Muscle of leg (tissue), 11 donors: ENCODE results near the gene ERF. TPM values are rescaled to one million over a fixed set of nuclear protein-coding genes. Genes with fewer than 3 reads are reported as not detected.

Experiments
- DNase-seq: peaks from one replicate; pipeline ENCODE4 v3.0.0; 2013
- H3K27ac ChIP-seq: one replicate; pipeline ENCODE4 v1.5.1; 2013; ENCODE audit warnings: mild to moderate bottlenecking, low read length, control low read depth
- H3K27me3 ChIP-seq: one replicate; pipeline ENCODE4 v1.6.1; 2013; ENCODE audit warnings: low read length; ENCODE audit not compliant: control insufficient read depth, insufficient read depth
- H3K36me3 ChIP-seq: one replicate; pipeline ENCODE4 v1.6.1; 2013; ENCODE audit warnings: low read length; ENCODE audit not compliant: control insufficient read depth, insufficient read depth
- H3K4me1 ChIP-seq: one replicate; pipeline ENCODE4 v1.6.1; 2013; ENCODE audit warnings: low read length; ENCODE audit not compliant: control insufficient read depth, insufficient read depth
- H3K4me3 ChIP-seq: one replicate; pipeline ENCODE4 v1.5.1; 2013; ENCODE audit warnings: low read length, control low read depth
- H3K9me3 ChIP-seq: replicated peaks from 2 replicates; pipeline ENCODE4 v1.6.1; 2013; ENCODE audit warnings: low read depth, low read length; ENCODE audit not compliant: control insufficient read depth
- WGBS: methylation state at CpG from one replicate; pipeline ENCODE4 v1.1.5; 2013; ENCODE audit warnings: missing lambda C conversion rate; ENCODE audit not compliant: insufficient coverage; 5-methylcytosine and 5-hydroxymethylcytosine counted together
- polyA plus RNA-seq, 8 donors: library from polyadenylated mRNA; unstranded; fragments of 120-200 nt; gene quantifications; one replicate each; pipeline versions ENCODE4 v1.2.1 to v1.2.3, GENCODE V29; 2013; ENCODE audit warnings: inconsistent platforms in 1 of 8, low replicate concordance in 1 of 8; ENCODE audit not compliant: insufficient read length in 8 of 8, insufficient read depth in 1 of 8
- total RNA-seq: library from RNA; stranded (reverse); fragments of 120-200 nt; gene quantifications from one replicate; pipeline ENCODE4 v1.2.4, GENCODE V29; 2013

ERF gene
- total and polyA plus RNA-seq, 9 donors: 17.3 to 51.6 (median 37.6) TPM

GRCh38 chr19:42282819-42283187 is 27.9 kb upstream of the ERF start:
- no peak overlapping the region for H3K4me3 ChIP-seq
- H3K4me1 ChIP-seq: peaks cover 70% of the 10 kb centered on the region
- 33% methylated on average over 4 of the region's 4 CpGs for WGBS

GRCh38 chr19:42281827-42282762 is 27.2 kb upstream of the ERF start:
- peak overlapping the region; percentile 92 for H3K4me3 ChIP-seq
- H3K9me3 ChIP-seq: no peaks in the 10 kb centered on the region
- H3K27ac ChIP-seq: peak overlapping the region; percentile 95
- WGBS: 15% methylated on average over 5 of the region's 7 CpGs
- no peaks in the 10 kb centered on the region for H3K27me3 ChIP-seq
- H3K4me1 ChIP-seq: peaks cover 77% of the 10 kb centered on the region
- H3K36me3 ChIP-seq: peaks cover 9% of the 10 kb centered on the region
- DNase-seq: peak; percentile 72

More at GRCh38 chr19:42282819-42283187, 27.9 kb upstream of the ERF start:
- H3K27ac ChIP-seq: peak overlapping the region; percentile 95
- DNase-seq: no peak
- H3K36me3 ChIP-seq: peaks cover 12% of the 10 kb centered on the region
- no peaks in the 10 kb centered on the region for H3K9me3 ChIP-seq
- H3K27me3 ChIP-seq: no peaks in the 10 kb centered on the region

- peaks cover 79% of the 10 kb centered on the region for H3K4me1 ChIP-seq
- H3K27me3 ChIP-seq: no peaks in the 10 kb centered on the region
- H3K9me3 ChIP-seq: no peaks in the 10 kb centered on the region
- peak overlapping the region; percentile 95 for H3K27ac ChIP-seq
- peaks cover 8% of the 10 kb centered on the region for H3K36me3 ChIP-seq
- WGBS: 3% methylated on average over 24 of the region's 25 CpGs
- peak; percentile 75 for DNase-seq
- H3K4me3 ChIP-seq: peak overlapping the region; percentile 92
Observed at GRCh38 chr19:42281146-42281826, 26.4 kb upstream of the ERF start.

- no peaks in the 10 kb centered on the region for H3K9me3 ChIP-seq
- H3K27me3 ChIP-seq: no peaks in the 10 kb centered on the region
- 0% methylated on average over 8 of the region's 20 CpGs for WGBS
- no peak for DNase-seq
- H3K36me3 ChIP-seq: peaks cover 10% of the 10 kb centered on the region
- peak overlapping the region; percentile 95 for H3K27ac ChIP-seq
- H3K4me1 ChIP-seq: peaks cover 78% of the 10 kb centered on the region
- peak overlapping the region; percentile 92 for H3K4me3 ChIP-seq
Observed at GRCh38 chr19:42280815-42281145, 25.9 kb upstream of the ERF start.

GRCh38 chr19:42279902-42280814 is 25.2 kb upstream of the ERF start:
- no peaks in the 10 kb centered on the region for H3K9me3 ChIP-seq
- peak; percentile 97 for DNase-seq
- WGBS: under 1% methylated on average over 71 of the region's 89 CpGs
- H3K4me3 ChIP-seq: peak overlapping the region; percentile 92
- H3K27me3 ChIP-seq: no peaks in the 10 kb centered on the region
- H3K4me1 ChIP-seq: peaks cover 72% of the 10 kb centered on the region
- H3K27ac ChIP-seq: peak overlapping the region; percentile 95
- H3K36me3 ChIP-seq: peaks cover 14% of the 10 kb centered on the region

- Histone ChIP-seq H3K9me3 (no peaks in the 10 kb centered on the region), H3K36me3 (peaks cover 23% of the 10 kb centered on the region), H3K27me3 (no peaks in the 10 kb centered on the region), H3K27ac (peak overlapping the region; percentile 95), H3K4me1 (peaks cover 66% of the 10 kb centered on the region), H3K4me3 (peak overlapping the region; percentile 92)
- DNase-seq: peak; percentile 47
- 10% methylated on average over 6 of the region's 6 CpGs for WGBS
Observed at GRCh38 chr19:42279155-42279901, 24.4 kb upstream of the ERF start.

- Histone ChIP-seq H3K36me3 (peaks cover 30% of the 10 kb centered on the region), H3K27ac (peak overlapping the region; percentile 95), H3K4me1 (peaks cover 66% of the 10 kb centered on the region), H3K4me3 (no peak overlapping the region), H3K27me3 (no peaks in the 10 kb centered on the region), H3K9me3 (no peaks in the 10 kb centered on the region)
- 14% methylated on average over 1 of the region's 5 CpGs for WGBS
- peak; percentile 73 for DNase-seq
Observed at GRCh38 chr19:42278452-42279154, 23.7 kb upstream of the ERF start.

GRCh38 chr19:42277821-42278451 is 23.0 kb upstream of the ERF start:
- peak overlapping the region; percentile 95 for H3K27ac ChIP-seq
- DNase-seq: peak; percentile 81
- H3K4me3 ChIP-seq: peak overlapping the region; percentile 3
- H3K4me1 ChIP-seq: peaks cover 60% of the 10 kb centered on the region
- H3K36me3 ChIP-seq: peaks cover 37% of the 10 kb centered on the region
- H3K9me3 ChIP-seq: no peaks in the 10 kb centered on the region
- 12% methylated on average over 9 of the region's 10 CpGs for WGBS
- no peaks in the 10 kb centered on the region for H3K27me3 ChIP-seq
